Thoracic aorta endothelial cell (primary cell): Measurements from ENCODE around the gene ABHD14A. TPM values are rescaled to one million over a fixed set of nuclear protein-coding genes. Genes with fewer than 3 reads are reported as not detected.

Source experiments
- small RNA-seq: library from RNA; depleted of rRNA; stranded (forward); fragments of <200 nt; gene quantifications from one replicate; pipeline ENCODE3, GENCODE V24; 2012
- total RNA-seq: library from RNA; depleted of rRNA; stranded (reverse); fragments of >200 nt; gene quantifications from 2 replicates; pipeline ENCODE4 v1.2.3, GENCODE V29; 2012

The ABHD14A gene
- total RNA-seq, result 3.5 and 7.3 TPM in 2 replicates

GRCh38 chr3:51974963-51975851 lies at the start of gene ABHD14A:
ABHD14A (plus strand) TSS chr3:51975064; CDS start chr3:51975136, 72 bp downstream.

GRCh38 chr3:51941798-51942602 lies 32.9 kb upstream of the ABHD14A start, which contains the start of the genes PARP3 and RRP9:
PARP3 (plus strand) TSS chr3:51942363; CDS start chr3:51943356, 993 bp downstream.
RRP9 (minus strand) TSS chr3:51941904; CDS start chr3:51941867, 37 bp downstream.

GRCh38 chr3:51955175-51955892 lies 19.5 kb upstream of the ABHD14A start, which contains the start of gene GPR62:
GPR62 (plus strand) TSS chr3:51955381; CDS start chr3:51955653, 272 bp downstream.

GRCh38 chr3:51967384-51968169 lies 7.3 kb upstream of the ABHD14A start, which contains the start of gene PCBP4:
PCBP4 (minus strand) TSS chr3:51967454; CDS start chr3:51961240, 6,214 bp downstream.

GRCh38 chr3:51982838-51983577 lies 8.1 kb downstream of the ABHD14A start, which contains the start of gene ACY1:
ACY1 (plus strand) TSS chr3:51983535; CDS start chr3:51984065, 530 bp downstream.

GRCh38 chr3:51995346-51996163 lies 20.7 kb downstream of the ABHD14A start, which contains the start of gene RPL29:
RPL29 (minus strand) TSS chr3:51995895; CDS start chr3:51995461, 434 bp downstream.

Small RNAs within 50 kb of the gene (small RNA-seq; reads per million reads assigned to genes)
- gene AC115284.1, result not detected

Other genes starting within 250 kb of the ABHD14A start
- gene IQCF6, start 195.8 kb upstream of the ABHD14A start, total RNA-seq, result not detected in 2 replicates
- not detected in 2 replicates for gene IQCF2, start 113.4 kb upstream of the ABHD14A start, total RNA-seq
- gene IQCF5, start 99.5 kb upstream of the ABHD14A start, total RNA-seq, result not detected in 2 replicates
- gene IQCF1, start 71.7 kb upstream of the ABHD14A start, total RNA-seq, result not detected in 2 replicates
- gene RRP9, start 33.2 kb upstream of the ABHD14A start, total RNA-seq, result 20.6 and 21.1 TPM in 2 replicates
- gene PARP3, start 32.7 kb upstream of the ABHD14A start, total RNA-seq, result 8.1 and 12.6 TPM in 2 replicates
- gene GPR62, start 19.7 kb upstream of the ABHD14A start, total RNA-seq, result 0.07 TPM in 1 of 2 replicates, not detected in the other
- 23.1 and 23.3 TPM in 2 replicates for gene PCBP4, start 7.6 kb upstream of the ABHD14A start, total RNA-seq
- gene ABHD14B, start 1.0 kb upstream of the ABHD14A start, total RNA-seq, result 12.5 and 15.5 TPM in 2 replicates
- gene ACY1, start 8.5 kb downstream of the ABHD14A start, total RNA-seq, result 8.0 and 11.2 TPM in 2 replicates
- gene RPL29, start 20.8 kb downstream of the ABHD14A start, total RNA-seq, result 968 and 1,125 TPM in 2 replicates
- 16.9 and 23.2 TPM in 2 replicates for gene DUSP7, start 81.5 kb downstream of the ABHD14A start, total RNA-seq
- 8.0 and 12.6 TPM in 2 replicates for gene POC1A, start 179.4 kb downstream of the ABHD14A start, total RNA-seq
- gene ALAS1, start 223.1 kb downstream of the ABHD14A start, total RNA-seq, result 57.6 and 71.7 TPM in 2 replicates